ENCODE measurements around the gene TMEFF2.

- TF ChIP-seq, protein P1, sequence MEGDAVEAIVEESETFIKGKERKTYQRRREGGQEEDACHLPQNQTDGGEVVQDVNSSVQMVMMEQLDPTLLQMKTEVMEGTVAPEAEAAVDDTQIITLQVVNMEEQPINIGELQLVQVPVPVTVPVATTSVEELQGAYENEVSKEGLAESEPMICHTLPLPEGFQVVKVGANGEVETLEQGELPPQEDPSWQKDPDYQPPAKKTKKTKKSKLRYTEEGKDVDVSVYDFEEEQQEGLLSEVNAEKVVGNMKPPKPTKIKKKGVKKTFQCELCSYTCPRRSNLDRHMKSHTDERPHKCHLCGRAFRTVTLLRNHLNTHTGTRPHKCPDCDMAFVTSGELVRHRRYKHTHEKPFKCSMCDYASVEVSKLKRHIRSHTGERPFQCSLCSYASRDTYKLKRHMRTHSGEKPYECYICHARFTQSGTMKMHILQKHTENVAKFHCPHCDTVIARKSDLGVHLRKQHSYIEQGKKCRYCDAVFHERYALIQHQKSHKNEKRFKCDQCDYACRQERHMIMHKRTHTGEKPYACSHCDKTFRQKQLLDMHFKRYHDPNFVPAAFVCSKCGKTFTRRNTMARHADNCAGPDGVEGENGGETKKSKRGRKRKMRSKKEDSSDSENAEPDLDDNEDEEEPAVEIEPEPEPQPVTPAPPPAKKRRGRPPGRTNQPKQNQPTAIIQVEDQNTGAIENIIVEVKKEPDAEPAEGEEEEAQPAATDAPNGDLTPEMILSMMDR (IDR thresholded peaks at IDR 0.05): no peak
- TF ChIP-seq POLR2AphosphoS5 (IDR thresholded peaks at IDR 0.05; ENCODE audit: insufficient read depth in 1 of 2, low read depth in 1 of 2): no peak
- TF ChIP-seq POLR2A (IDR thresholded peaks at IDR 0.05): no peak
Observed at GRCh38 chr2:192099742-192100141, 95.0 kb downstream of the TMEFF2 start.
